Spleen (tissue), 7 donors: ENCODE data around the gene SLC8B1.

Source experiments
- POLR2A ChIP-seq, 3 donors: fragments of 450-650 bp; IDR thresholded peaks; one replicate each; pipeline ENCODE4 v1.5.1; 2017; ENCODE audit warnings: antibody characterized with exemption in 3 of 3, mild to moderate bottlenecking in 1 of 3
- POLR2AphosphoS5 ChIP-seq, 3 donors: sonication (generic); formaldehyde crosslinking; IDR thresholded peaks; one replicate each; pipeline ENCODE4 v1.5.1; 2017; ENCODE audit warnings: antibody characterized with exemption in 3 of 3
- TF ChIP-seq, protein P1 (sequence below), 11 experiments: fragments of 200-600 bp in 7 of 11; fragments of 450-650 bp in 4 of 11; sonication (generic) in 4 of 11; IDR thresholded peaks in 8 of 11; conservative IDR thresholded peaks in 3 of 11; 1 replicate in 7 of 11; 2 replicates in 4 of 11; pipeline versions ENCODE4 v1.4.0 to v1.8.0; 2016 to 2021; ENCODE audit warnings: antibody characterized with exemption in 11 of 11, inconsistent platforms in 4 of 11, mild to moderate bottlenecking in 1 of 11
- donor health status: DM: no; HTN: no; CAD: no; lungs with moderate emphysema.
- donor health status: DM: no; HTN: no; CAD: no.
- donor health status: DM: no; HTN: no; CAD: no.

DNA sequence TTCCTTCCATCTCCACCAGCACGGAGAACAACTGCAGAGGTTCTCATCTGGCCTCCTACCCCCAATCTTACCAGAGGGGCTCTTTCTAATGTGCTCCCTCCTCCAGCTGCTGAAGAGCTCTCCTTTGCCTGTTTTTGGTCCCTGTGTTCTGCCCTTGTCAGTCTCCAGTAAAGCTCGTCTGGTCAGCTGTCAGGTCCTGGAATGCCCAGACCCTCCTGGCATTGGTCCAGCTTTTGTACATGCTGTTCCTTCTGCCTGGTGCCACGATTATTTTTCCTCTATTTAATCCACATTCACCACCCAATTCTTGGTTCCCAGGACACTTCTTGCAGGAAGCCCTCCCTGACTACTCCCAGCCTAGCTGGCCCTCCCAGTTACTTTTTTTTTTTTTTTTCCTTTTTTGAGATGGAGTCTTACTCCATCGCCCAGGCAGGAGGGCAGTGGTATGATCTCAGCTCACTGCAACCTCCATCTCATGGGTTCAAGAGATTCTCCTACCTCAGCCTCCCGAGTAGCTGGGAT, 6.5 kb downstream of the SLC8B1 start:
- no peak for TF ChIP-seq POLR2AphosphoS5 (IDR thresholded peaks at IDR 0.05)
- TF ChIP-seq, protein P1, sequence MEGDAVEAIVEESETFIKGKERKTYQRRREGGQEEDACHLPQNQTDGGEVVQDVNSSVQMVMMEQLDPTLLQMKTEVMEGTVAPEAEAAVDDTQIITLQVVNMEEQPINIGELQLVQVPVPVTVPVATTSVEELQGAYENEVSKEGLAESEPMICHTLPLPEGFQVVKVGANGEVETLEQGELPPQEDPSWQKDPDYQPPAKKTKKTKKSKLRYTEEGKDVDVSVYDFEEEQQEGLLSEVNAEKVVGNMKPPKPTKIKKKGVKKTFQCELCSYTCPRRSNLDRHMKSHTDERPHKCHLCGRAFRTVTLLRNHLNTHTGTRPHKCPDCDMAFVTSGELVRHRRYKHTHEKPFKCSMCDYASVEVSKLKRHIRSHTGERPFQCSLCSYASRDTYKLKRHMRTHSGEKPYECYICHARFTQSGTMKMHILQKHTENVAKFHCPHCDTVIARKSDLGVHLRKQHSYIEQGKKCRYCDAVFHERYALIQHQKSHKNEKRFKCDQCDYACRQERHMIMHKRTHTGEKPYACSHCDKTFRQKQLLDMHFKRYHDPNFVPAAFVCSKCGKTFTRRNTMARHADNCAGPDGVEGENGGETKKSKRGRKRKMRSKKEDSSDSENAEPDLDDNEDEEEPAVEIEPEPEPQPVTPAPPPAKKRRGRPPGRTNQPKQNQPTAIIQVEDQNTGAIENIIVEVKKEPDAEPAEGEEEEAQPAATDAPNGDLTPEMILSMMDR (IDR thresholded peaks at IDR 0.05 in 8 of 11, conservative IDR thresholded peaks at IDR 0.05 in 3 of 11) = no peak
- no peak for TF ChIP-seq POLR2A (IDR thresholded peaks at IDR 0.05)
